T-helper 1 cell treated with Interleukin-12 subunit alpha and Interleukin-12 subunit beta and Interleukin-4 antibody, amounts not matched to agents 30 μg/mL and 1 μg/mL, for 36 hours (primary cell): Measurements from ENCODE around the gene EPS15.
"Not testable (repeated sequence)": the region's sequence is repeated elsewhere in the genome, so short reads cannot be mapped to it uniquely, and the experiment has no call there.

Source experiments
- H3K27ac Mint-ChIP-seq: one replicate; pipeline ENCODE4 v1.8.0; 2021; ENCODE audit warnings: mild to moderate bottlenecking, mixed read lengths
- H3K27me3 Mint-ChIP-seq: one replicate; pipeline ENCODE4 v1.8.0; 2021; ENCODE audit warnings: low read depth, mixed read lengths
- H3K36me3 Mint-ChIP-seq: one replicate; pipeline ENCODE4 v1.8.0; 2021; ENCODE audit warnings: low read depth, mixed read lengths
- H3K4me1 Mint-ChIP-seq: one replicate; pipeline ENCODE4 v1.8.0; 2021; ENCODE audit warnings: low read depth, mixed read lengths
- H3K4me3 Mint-ChIP-seq: one replicate; pipeline ENCODE4 v1.8.0; 2021; ENCODE audit warnings: mild to moderate bottlenecking, moderate library complexity, mixed read lengths
- H3K9me3 Mint-ChIP-seq: one replicate; pipeline ENCODE4 v1.8.0; 2021; ENCODE audit warnings: mixed read lengths

Gene EPS15

GRCh38 chr1:51387288-51387687 is 131.8 kb downstream of the EPS15 start:
- not testable (repeated sequence) for H3K27me3 Mint-ChIP-seq, H3K4me1 Mint-ChIP-seq, H3K4me3 Mint-ChIP-seq, H3K27ac Mint-ChIP-seq
- Mint-ChIP-seq H3K9me3 (peaks cover 35% of the 10 kb centered on the region), H3K36me3 (peaks cover 49% of the 10 kb centered on the region)

GRCh38 chr1:51386259-51386658 is 132.8 kb downstream of the EPS15 start:
- not testable (repeated sequence) for H3K4me3 Mint-ChIP-seq, H3K27me3 Mint-ChIP-seq, H3K27ac Mint-ChIP-seq, H3K4me1 Mint-ChIP-seq
- Mint-ChIP-seq H3K36me3 (peaks cover 49% of the 10 kb centered on the region), H3K9me3 (peaks cover 35% of the 10 kb centered on the region)

- H3K36me3 Mint-ChIP-seq, result peaks cover 52% of the 10 kb centered on the region
- no peak overlapping the region for H3K27ac Mint-ChIP-seq
- no peaks in the 10 kb centered on the region for H3K27me3 Mint-ChIP-seq
- H3K4me1 Mint-ChIP-seq, result no peaks in the 10 kb centered on the region
- H3K9me3 Mint-ChIP-seq, result peaks cover 35% of the 10 kb centered on the region
- H3K4me3 Mint-ChIP-seq, result no peak overlapping the region
Measured at GRCh38 chr1:51385776-51386175, 133.3 kb downstream of the EPS15 start.

GRCh38 chr1:51381964-51382363 is 137.1 kb downstream of the EPS15 start:
- no peak overlapping the region for H3K27ac Mint-ChIP-seq
- H3K4me1 Mint-ChIP-seq, result no peaks in the 10 kb centered on the region
- no peak overlapping the region for H3K4me3 Mint-ChIP-seq
- peaks cover 31% of the 10 kb centered on the region for H3K9me3 Mint-ChIP-seq
- H3K27me3 Mint-ChIP-seq, result no peaks in the 10 kb centered on the region
- peaks cover 59% of the 10 kb centered on the region for H3K36me3 Mint-ChIP-seq

GRCh38 chr1:51380936-51381335 is 138.1 kb downstream of the EPS15 start:
- Mint-ChIP-seq H3K9me3 (peaks cover 24% of the 10 kb centered on the region), H3K4me3 (no peak overlapping the region), H3K27ac (no peak overlapping the region), H3K27me3 (no peaks in the 10 kb centered on the region), H3K4me1 (no peaks in the 10 kb centered on the region), H3K36me3 (peaks cover 52% of the 10 kb centered on the region)

- Mint-ChIP-seq H3K27ac (no peak overlapping the region), H3K4me3 (no peak overlapping the region), H3K27me3 (no peaks in the 10 kb centered on the region), H3K9me3 (peaks cover 14% of the 10 kb centered on the region), H3K4me1 (no peaks in the 10 kb centered on the region), H3K36me3 (peaks cover 40% of the 10 kb centered on the region)
Measured at GRCh38 chr1:51378871-51379270, 140.2 kb downstream of the EPS15 start.

- Mint-ChIP-seq H3K27me3 (no peaks in the 10 kb centered on the region), H3K36me3 (peaks cover 22% of the 10 kb centered on the region), H3K4me1 (no peaks in the 10 kb centered on the region), H3K9me3 (no peaks in the 10 kb centered on the region), H3K4me3 (no peak overlapping the region), H3K27ac (no peak overlapping the region)
Measured at GRCh38 chr1:51373898-51374297, 145.2 kb downstream of the EPS15 start.

GRCh38 chr1:51372561-51372960 is 146.5 kb downstream of the EPS15 start:
- peaks cover 18% of the 10 kb centered on the region for H3K36me3 Mint-ChIP-seq
- H3K4me1 Mint-ChIP-seq, result no peaks in the 10 kb centered on the region
- no peak overlapping the region for H3K4me3 Mint-ChIP-seq
- H3K27ac Mint-ChIP-seq, result no peak overlapping the region
- H3K9me3 Mint-ChIP-seq, result no peaks in the 10 kb centered on the region
- no peaks in the 10 kb centered on the region for H3K27me3 Mint-ChIP-seq

GRCh38 chr1:51369171-51369570 is 149.9 kb downstream of the EPS15 start:
- H3K36me3 Mint-ChIP-seq, result peaks cover 9% of the 10 kb centered on the region
- H3K9me3 Mint-ChIP-seq, result no peaks in the 10 kb centered on the region
- no peaks in the 10 kb centered on the region for H3K27me3 Mint-ChIP-seq
- no peaks in the 10 kb centered on the region for H3K4me1 Mint-ChIP-seq
- no peak overlapping the region for H3K27ac Mint-ChIP-seq
- no peak overlapping the region for H3K4me3 Mint-ChIP-seq

GRCh38 chr1:51365774-51366173 is 153.3 kb downstream of the EPS15 start:
- Mint-ChIP-seq H3K36me3 (peaks cover 16% of the 10 kb centered on the region), H3K27me3 (no peaks in the 10 kb centered on the region), H3K4me1 (no peaks in the 10 kb centered on the region), H3K27ac (no peak overlapping the region), H3K4me3 (no peak overlapping the region), H3K9me3 (no peaks in the 10 kb centered on the region)

GRCh38 chr1:51359879-51360278 is 159.2 kb downstream of the EPS15 start:
- Mint-ChIP-seq H3K9me3 (no peaks in the 10 kb centered on the region), H3K27ac (no peak overlapping the region), H3K27me3 (no peaks in the 10 kb centered on the region), H3K4me3 (no peak overlapping the region), H3K36me3 (peaks cover 24% of the 10 kb centered on the region), H3K4me1 (no peaks in the 10 kb centered on the region)

- Mint-ChIP-seq H3K27ac (no peak overlapping the region), H3K9me3 (no peaks in the 10 kb centered on the region), H3K27me3 (no peaks in the 10 kb centered on the region), H3K4me1 (no peaks in the 10 kb centered on the region), H3K36me3 (peaks cover 7% of the 10 kb centered on the region), H3K4me3 (no peak overlapping the region)
Measured at GRCh38 chr1:51355382-51355781, 163.7 kb downstream of the EPS15 start.

GRCh38 chr1:51354416-51354815 is 164.7 kb downstream of the EPS15 start:
- Mint-ChIP-seq H3K4me3 (no peak overlapping the region), H3K4me1 (no peaks in the 10 kb centered on the region), H3K36me3 (peaks cover 7% of the 10 kb centered on the region), H3K9me3 (no peaks in the 10 kb centered on the region), H3K27ac (no peak overlapping the region), H3K27me3 (no peaks in the 10 kb centered on the region)

- Mint-ChIP-seq H3K27me3 (peaks cover 7% of the 10 kb centered on the region), H3K9me3 (no peaks in the 10 kb centered on the region), H3K36me3 (peaks cover 7% of the 10 kb centered on the region), H3K4me3 (no peak overlapping the region), H3K27ac (no peak overlapping the region), H3K4me1 (no peaks in the 10 kb centered on the region)
Measured at GRCh38 chr1:51351907-51352306, 167.2 kb downstream of the EPS15 start.

- Mint-ChIP-seq H3K27me3 (peaks cover 23% of the 10 kb centered on the region), H3K27ac (no peak overlapping the region), H3K4me1 (peaks cover 1% of the 10 kb centered on the region), H3K4me3 (no peak overlapping the region), H3K9me3 (no peaks in the 10 kb centered on the region), H3K36me3 (no peaks in the 10 kb centered on the region)
Measured at GRCh38 chr1:51349862-51350261, 169.2 kb downstream of the EPS15 start.

GRCh38 chr1:51348147-51348527 is 170.9 kb downstream of the EPS15 start:
- Mint-ChIP-seq H3K36me3 (no peaks in the 10 kb centered on the region), H3K4me1 (peaks cover 1% of the 10 kb centered on the region), H3K4me3 (no peak overlapping the region), H3K27me3 (peaks cover 38% of the 10 kb centered on the region), H3K27ac (no peak overlapping the region), H3K9me3 (no peaks in the 10 kb centered on the region)
